GM18861 (cell line): Measurements from ENCODE around the gene CPNE9.

Source experiments
- ATAC-seq: cut with Tn5 transposase; IDR thresholded peaks from one replicate; pipeline ENCODE4 v1.9.1; 2021; ENCODE audit not compliant: unreplicated experiment

The CPNE9 gene, protein sequence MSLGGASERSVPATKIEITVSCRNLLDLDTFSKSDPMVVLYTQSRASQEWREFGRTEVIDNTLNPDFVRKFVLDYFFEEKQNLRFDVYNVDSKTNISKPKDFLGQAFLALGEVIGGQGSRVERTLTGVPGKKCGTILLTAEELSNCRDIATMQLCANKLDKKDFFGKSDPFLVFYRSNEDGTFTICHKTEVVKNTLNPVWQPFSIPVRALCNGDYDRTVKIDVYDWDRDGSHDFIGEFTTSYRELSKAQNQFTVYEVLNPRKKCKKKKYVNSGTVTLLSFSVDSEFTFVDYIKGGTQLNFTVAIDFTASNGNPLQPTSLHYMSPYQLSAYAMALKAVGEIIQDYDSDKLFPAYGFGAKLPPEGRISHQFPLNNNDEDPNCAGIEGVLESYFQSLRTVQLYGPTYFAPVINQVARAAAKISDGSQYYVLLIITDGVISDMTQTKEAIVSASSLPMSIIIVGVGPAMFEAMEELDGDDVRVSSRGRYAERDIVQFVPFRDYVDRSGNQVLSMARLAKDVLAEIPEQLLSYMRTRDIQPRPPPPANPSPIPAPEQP

DNA sequence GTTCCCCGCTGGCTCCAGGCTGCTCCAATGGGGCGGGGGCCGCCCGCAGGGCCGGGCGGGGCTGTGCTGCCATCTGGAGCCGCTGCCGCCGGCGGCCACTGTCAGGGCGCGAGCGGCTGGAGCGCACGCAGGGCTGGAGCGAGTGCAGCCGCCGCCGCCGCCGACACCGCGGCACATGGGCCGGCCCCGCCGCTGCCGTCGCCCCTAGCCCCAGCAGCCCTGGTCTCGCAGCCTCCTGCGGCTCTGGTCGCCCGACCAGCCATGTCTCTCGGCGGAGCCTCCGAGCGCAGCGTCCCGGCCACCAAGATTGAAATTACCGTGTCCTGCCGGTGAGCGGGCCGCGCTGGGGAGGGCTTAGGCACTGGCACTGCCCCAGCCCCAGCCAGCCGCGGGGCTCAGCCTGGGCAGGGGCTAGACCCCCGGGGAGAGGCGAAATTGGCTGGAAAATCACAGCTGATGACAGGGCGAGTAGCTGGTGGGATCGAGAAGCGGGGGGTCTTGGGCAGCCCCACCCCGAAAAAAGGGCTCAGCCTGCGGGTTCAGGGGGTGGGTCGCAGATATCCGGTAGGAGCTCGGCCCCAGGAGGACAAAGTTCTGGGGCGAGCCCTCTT is at the start of gene CPNE9:
Gene CPNE9 (plus strand): TSS at position 98 of the 611 bp plus-strand sequence. CDS start 164 bp downstream, at position 262.
- no peak for ATAC-seq

DNA sequence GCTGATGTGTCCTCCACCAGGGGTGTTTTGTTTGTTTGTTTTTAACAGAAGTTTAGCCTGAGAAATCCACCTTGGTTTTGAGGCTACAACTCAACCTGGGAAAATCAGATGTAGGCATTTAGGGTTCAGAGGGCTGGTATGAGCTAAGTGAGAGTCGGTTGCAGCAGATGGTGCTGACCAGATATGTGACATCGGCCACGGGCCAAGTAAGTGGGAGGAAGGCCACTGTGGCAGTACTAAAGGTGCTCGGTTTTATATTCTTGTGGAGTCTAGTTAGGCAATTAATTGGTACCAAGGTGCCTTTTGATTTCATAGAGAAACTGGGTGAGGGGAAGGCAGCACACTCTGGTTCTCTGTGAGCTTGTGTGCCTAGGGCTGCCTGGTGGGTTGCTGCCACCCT is 43.8 kb upstream of the CPNE9 start:
- no peak for ATAC-seq

DNA sequence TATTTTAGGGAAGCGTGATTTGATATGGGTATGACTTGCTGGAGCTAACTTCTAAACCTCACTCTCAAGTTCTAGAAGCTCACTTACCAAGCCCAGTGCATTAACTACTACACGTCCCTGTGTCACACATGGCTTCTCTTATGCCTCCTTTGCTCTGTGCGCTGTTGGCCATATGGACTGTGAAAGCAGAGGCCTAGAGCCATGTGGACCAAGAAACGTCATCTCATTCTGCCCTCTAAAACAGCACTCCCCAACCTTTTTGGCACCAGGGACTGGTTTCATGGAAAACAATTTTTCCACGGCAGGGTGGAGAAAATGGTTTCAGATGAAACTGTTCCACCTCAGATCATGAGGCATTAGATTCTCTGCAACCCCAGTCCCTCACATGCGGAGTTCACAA is 42.7 kb upstream of the CPNE9 start:
- ATAC-seq, result no peak

DNA sequence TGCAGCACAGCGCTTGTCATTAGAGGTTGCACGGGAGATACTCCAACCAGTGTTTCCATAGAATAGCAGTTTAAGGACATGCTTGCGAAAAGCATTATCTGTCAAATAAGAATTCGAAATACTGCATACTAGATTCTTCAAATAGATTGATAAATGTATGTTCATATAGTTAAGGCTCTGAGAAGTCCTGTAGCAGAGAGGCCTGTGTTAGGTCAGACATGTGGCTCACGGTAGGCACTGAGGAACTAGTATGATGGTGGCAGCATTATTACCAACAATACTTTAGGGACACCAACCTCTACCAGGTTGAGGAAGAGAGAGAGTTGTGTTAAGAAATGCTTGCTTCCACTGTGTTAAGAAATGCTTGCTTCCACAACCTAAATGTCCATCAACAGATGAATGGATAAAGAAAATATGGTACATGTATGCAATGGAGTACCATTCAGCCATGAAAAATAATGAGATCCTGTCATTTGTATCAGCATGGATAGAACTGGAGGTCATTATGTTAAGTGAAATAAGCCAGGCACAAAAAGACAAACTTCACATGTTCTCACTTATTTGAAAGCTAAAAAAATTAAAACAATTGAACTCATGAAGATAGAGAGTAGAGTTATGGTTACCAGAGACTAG is 39.4 kb upstream of the CPNE9 start:
- ATAC-seq, result no peak

DNA sequence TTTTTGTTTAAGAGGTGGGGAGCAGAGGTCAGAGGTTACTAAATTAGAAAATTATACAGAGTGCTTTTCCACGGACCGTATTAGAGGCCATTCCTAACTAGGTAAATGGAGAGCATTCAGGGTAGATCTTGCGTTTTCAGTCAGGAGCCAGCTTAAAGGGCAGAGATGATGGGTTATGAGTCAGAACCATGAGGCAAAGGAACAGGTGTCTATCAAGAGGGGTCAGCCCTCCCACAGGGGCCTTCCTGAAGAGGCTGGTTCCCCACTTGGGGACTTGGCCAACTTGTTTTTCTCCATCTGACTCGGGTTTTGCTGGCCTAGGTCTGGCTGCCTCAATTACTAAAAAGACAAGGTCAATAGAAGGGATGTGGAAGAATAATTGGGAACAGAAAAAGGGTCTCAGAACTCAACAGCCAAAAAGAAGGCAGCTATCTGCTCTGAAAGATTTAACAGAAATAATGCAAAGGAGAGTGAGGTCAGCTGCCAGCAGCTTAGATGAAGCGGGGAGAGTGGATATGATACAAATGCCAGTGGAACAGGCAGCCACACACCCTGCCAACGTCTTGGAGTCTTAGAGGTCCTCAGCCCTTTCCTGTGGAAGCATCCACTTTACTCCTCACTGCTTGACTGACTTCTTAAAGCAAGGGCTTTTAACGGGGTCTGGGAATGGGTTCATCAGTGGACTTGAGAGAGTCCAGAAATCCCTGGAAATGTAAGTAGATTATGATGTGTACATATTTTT is 36.8 kb upstream of the CPNE9 start:
- no peak for ATAC-seq

DNA sequence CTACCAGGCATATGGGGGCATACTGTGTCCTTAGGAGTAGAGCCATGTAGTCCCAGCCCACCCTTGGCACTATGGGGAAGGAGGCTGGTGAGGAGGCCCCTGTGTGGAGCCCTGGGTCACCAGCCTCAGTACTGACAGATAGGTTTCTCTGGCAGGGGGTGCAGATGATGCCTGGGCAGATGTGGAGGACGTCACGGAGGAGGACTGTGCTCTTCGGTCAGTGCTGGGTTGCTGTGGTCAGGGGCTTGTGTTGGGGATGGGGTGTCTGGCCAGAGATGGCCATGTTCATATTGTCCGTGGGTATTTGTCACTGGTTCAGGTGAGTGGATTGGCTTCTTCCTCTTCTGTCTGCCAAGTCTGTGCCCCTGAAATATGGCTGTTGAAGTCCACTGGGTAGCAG is 34.4 kb upstream of the CPNE9 start:
- ATAC-seq, result no peak

DNA sequence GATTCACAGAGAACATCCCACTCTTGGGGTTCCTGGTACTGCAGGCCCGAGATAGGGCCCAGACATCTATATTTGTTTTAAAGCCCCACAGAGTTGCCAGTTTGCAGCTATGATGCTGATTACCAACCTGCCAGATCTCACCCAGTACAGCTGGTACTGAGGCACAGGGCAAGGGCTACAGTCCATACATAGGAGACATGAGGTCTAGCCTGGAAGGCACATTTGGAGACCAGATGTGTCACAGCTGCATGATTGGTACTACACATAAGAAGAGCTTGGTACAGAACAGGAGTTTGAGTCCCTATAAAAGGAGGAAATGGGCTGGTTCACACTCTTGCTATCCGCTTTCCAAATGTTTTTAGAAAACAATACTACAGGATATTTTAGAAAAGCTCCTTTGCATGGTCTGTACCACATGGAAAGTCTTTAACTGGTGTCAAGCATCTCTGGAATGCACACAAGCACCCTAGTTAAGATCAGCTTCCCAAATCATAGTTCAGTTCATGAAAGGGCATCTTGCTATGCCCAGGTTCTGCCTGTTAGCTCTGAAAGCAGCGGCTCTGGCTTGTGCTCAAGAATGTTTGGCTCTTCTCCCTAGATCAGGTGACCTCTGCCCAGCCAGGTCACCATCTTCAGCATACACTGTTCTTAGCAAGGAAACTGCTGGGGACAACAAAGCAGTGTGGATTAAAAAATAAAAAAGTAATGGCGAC is 33.8 kb upstream of the CPNE9 start:
- ATAC-seq, result no peak

DNA sequence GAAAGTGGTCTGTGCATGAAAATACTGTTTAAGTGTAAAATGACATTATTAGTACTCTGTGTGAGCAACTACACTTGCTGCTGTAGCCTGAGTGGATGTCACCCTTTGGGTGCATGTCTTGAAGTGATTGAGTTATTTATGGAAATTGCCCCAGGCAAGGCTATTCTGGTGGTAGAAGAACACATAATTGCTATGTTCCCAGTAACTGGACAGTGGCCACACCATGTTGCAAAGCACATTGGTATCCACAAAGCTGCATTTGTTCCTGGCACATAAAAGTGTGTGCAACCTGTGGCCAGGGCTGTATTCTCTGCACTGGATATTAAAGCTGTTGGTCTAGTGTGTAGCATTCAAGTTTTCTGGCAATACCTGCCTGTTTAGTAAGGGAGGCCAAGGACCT is 30.6 kb upstream of the CPNE9 start:
- ATAC-seq, result no peak

DNA sequence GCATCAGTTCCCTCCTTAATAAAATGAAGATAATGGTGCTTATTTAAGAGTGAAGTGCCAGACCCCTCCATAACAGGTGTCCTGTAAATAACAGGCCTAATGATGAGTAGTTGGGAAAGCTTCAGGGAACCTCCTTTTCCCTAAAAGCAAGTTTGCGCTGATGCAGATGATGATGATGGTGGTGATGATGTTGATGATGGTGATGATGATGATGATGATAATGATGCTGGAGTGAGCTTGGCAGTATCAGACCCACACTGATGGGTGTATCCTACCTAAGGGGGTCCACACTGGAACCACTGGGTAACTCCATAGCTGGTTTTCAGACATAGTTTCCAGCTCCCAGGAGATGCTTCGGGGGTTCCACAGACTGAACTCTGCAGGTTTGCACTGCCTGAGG is 29.9 kb upstream of the CPNE9 start:
- no peak for ATAC-seq

DNA sequence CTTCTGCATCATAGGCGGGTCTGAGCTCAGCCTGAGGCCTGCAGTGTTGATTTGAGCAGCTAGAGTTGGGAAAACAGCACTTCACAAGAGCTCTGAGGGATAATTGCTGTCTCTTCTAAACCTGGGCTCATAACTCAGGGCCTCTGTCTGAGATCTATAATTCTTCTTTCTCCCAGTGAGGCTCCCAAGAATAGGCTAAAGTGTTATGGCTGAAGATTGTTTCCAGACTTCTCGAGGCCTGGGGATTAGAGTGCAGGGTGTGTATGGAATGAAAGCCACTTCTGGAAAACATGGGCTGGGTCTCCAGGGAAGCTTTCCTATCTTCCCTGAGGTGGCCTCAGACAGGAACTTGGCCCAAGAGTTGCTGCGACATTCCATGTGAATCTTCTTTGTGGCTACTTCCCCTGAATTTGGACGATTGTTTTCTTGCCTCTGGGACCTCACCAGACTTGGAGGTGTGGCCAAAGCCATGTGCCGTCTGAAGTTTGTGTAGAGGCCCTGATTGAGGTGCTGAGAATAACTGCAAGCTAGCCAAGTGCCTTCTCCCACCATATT is 27.8 kb upstream of the CPNE9 start:
- no peak for ATAC-seq

DNA sequence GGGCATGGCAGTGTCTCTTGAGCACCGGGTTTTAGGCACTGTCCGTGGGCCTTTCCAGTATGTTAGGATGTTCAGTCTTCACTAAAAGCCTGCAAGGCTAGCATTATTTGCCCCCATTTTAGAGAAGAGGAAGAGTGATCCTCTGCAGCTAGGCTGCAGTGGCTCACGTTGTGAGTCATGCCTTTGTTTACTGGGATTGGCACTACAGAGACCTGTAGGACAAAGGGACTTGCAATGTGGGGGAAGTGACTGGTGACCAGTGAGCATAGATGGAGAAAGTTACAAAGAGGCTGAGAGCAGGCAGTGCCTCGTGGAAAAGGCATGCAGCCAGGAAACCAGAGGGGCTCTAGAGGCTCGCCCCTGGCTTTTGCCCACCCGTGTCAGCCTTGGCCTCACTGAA is 26.8 kb upstream of the CPNE9 start:
- no peak for ATAC-seq

DNA sequence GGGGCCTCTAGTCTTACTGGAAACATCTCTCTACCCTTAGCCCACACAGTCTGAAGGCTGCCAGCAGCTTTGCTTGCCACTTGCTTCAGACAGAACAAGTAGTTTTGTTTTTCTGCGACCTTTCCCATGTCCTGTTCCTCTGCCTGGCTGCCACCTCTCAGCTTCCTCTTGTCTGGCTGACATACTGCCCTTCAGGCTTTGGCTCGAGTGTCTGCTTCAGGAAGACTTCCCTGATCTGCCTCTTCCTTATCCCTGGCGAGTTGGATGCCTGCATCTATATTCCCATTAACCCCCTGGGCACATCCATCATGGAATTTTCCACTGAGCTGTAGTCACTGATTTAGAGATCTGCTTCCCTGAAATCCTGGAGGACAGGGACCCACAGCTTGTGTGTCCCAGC is 25.1 kb upstream of the CPNE9 start:
- no peak for ATAC-seq

DNA sequence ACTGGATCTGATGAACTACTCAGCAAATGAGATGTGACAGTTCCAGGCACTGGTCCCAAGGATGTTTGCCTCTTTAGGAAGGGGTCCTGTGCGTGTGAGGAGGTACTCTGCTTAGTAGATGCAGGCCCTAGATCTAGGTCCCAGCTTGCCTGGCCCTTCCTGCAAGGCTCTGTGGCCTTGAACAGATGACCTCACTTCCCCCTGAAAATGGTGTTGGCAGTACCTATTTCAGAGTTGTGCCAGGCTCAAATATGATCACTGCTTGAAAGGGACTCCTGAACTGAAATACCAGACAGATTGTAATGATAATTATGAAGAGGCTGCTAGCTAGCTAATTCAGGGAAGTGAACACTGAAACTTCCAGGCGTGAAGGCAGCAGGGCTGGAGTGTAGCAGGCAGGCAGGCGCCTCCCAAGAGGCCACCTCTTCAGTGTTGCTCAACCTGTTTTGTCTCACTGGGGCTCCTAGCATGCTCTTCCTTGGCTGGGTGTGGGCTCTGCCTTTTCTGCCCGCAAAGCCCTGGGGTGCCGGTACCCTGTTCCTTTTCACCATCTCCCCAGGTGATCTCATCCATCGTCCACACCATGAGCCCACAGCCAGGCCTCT is 24.1 kb upstream of the CPNE9 start:
- no peak for ATAC-seq

DNA sequence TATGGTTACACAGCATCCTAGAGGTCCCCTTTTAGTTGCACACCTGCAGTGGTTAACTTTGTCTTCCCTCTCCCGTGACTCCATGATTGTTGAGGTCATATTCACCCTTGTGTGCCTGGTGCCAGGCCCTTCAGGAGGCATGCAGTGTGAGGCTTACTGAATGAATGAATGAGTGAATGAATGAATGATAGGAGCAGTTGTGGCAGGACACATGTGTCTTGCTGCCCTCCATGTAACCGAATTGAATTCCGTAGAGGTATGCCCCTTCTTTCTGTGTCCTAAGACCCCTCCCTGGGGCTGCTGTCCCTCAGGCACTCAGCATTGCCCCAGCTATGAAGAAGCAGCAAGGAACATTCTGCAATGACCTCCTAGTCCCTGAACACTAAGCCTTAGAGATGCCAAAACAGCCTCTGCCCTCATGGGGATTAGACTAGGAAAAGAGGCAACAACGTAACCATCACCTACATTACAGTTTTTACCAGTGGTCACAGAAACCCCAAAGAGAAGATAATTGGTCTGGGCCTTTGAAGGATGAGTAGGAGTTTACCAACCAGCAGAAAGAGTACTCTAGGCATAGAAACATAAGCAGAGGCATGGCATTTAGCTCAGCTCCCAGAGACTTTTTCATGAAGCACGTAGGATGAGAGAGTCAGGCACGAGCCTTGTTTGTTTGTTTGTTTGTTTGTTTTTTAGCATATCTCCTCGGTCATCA is 22.5 kb upstream of the CPNE9 start:
- ATAC-seq, result no peak

DNA sequence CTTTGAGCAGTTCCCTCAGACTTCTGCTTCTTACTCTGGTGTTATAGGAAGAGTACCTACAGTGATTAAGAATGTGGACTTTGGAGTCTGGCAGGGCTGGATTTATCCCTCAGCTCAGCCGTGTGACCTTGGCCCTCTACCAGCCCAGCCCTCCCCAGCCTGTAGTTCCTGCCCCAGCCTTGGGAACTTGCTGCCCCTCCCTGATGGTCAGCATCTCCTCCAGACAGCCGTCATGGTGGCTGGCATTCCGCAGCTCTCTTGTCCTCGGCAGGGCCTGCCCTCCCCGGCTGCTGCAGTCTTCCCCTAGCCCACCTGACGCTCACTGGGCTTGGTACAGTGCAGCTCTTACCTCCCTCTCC is 21.9 kb upstream of the CPNE9 start:
- ATAC-seq, result no peak

DNA sequence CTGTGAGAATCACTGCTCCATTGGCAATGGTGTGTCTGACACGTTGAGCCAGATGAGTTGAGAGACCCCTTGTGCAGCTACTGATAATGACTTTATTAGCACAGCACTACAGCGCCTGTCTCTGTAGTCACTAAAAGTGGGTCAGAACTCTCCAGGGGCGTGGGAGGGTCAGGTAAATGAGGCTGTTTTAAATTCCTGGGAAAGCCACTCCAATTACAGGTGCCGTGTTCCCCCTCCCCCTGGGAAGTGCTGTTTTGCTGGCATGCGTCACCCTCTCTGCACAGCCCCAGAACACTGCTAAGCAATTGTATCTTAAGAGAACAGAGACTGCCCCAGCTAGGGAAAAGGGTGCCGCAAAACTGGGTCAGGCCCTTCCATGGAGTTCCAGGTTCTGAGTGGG is 21.5 kb upstream of the CPNE9 start:
- no peak for ATAC-seq

DNA sequence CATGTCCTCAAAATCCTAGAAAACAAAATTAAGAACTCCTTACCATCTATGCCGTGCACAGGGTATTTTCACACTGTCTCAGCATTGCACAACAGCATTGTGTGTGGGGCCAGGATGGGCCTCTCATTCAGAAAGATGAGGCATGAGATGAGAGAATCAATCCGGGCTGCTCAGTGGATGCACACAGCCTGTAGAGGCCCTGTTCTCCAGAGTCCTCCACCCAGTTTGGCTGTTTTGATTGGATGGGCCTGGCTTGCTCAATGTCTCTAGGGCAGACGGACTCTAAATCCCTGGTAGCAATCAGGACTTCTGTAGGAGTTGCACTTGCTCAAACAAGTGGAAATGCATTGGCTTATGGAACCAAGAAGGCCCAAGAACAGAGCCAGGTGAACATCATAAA is 20.2 kb upstream of the CPNE9 start:
- no peak for ATAC-seq

DNA sequence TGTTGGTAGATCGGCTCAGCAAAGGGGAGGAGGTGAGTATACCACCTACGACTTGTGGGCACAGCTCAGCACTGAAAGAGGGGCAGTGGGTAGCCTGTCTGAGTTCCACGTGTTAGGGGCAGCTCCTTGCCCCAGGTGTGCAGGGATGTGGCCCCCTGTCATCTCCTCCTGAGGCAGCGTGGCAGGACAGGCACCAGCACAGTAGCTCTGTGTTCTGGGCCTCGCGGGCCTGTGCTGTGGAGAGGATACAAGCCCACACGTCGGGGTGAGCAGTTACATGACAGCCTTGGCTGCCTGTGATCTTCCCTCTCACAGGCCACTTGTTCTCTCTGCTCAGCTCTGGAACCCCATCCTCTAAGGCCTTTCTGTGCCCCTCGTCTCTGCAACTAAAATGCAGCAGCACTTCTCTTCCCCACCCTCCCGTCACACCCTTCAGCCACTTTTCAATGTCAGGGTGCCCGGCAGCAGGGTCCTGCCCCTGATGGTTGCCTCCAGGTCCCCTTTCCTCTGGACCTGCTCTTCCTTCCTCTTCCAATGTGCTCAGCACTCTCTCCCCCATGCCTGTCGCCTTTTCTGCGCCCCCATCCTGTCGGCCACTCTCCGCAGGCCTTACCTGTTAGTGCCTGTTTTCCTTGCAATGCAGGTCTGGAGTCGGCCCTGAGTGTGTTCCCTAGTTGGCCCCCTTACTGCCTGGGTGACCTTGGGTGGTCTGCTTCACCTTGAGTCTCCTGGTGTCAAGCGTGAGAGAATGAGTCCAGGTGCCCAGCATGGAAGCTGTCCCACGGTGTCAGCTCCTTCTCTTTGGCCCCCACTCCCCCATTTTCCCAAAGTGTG is 18.2 kb upstream of the CPNE9 start:
- no peak for ATAC-seq
